Activated naive CD4-positive, alpha-beta T cell treated with anti-CD3 and anti-CD28 coated beads, Interleukin-2, amount 10 ng/mL, durations not matched to agents 7 days and 5 days (primary cell): Measurements from ENCODE around the gene XPO5.
"Not testable (repeated sequence)": the region's sequence is repeated elsewhere in the genome, so short reads cannot be mapped to it uniquely, and the experiment has no call there.

Experiments
- CTCF ChIA-PET: fragments of 350-600 bp; sonication (Branson Sonifier 250); formaldehyde crosslinking; loops from one replicate; lab custom pipeline; 2021; ENCODE audit warnings: antibody characterized with exemption; lab: Charles Lee
- DNase-seq: peaks from one replicate; pipeline ENCODE4 v3.0.0-alpha.2; 2020
- H3K27ac Mint-ChIP-seq: one replicate; pipeline ENCODE4 v1.8.0; 2021; ENCODE audit warnings: mild to moderate bottlenecking, moderate library complexity, mixed read lengths
- H3K27me3 Mint-ChIP-seq: one replicate; pipeline ENCODE4 v1.8.0; 2021; ENCODE audit warnings: mild to moderate bottlenecking, mixed read lengths
- H3K36me3 Mint-ChIP-seq: one replicate; pipeline ENCODE4 v1.8.0; 2021; ENCODE audit warnings: mixed read lengths
- H3K4me1 Mint-ChIP-seq: one replicate; pipeline ENCODE4 v1.8.0; 2021; ENCODE audit warnings: mixed read lengths
- H3K4me3 Mint-ChIP-seq: one replicate; pipeline ENCODE4 v1.8.0; 2021; ENCODE audit warnings: mild to moderate bottlenecking, moderate library complexity, mixed read lengths
- H3K9me3 Mint-ChIP-seq: one replicate; pipeline ENCODE4 v1.8.0; 2021; ENCODE audit warnings: mixed read lengths

XPO5 gene

DNA sequence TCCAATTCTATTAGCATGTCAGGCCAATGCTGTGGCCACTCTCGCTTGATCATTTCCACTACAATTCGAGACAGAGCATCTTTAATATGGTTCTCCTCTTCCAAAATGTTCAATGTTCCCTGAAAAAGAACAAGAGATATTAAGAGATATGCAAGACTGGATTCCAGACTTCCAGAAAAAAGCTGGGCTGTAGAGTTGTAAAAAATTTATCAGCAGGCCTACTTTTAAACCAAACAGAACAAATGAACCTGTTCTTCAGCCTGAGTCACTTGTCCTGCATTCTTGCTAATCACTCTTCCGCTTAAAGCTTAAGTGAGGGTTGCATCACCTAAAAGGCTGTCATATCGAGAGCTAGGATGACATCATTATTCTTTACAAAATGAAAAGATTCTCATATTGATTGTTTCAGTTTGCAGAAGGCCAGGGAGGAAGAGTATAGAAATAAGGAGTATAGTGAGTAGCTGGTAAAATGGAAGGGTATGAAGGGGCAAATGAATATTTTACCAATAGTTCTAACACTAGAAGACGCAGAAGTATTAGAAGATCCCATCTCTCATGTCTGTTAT, 4.9 kb downstream of the XPO5 start:
- H3K27me3 Mint-ChIP-seq, result no peaks in the 10 kb centered on the region
- no peak for DNase-seq
- peaks cover 27% of the 10 kb centered on the region for H3K4me1 Mint-ChIP-seq
- CTCF ChIA-PET, result no interaction called here
- no peak overlapping the region for H3K4me3 Mint-ChIP-seq
- peaks cover 40% of the 10 kb centered on the region for H3K36me3 Mint-ChIP-seq
- peak overlapping the region; percentile 78 for H3K27ac Mint-ChIP-seq
- H3K9me3 Mint-ChIP-seq, result no peaks in the 10 kb centered on the region

DNA sequence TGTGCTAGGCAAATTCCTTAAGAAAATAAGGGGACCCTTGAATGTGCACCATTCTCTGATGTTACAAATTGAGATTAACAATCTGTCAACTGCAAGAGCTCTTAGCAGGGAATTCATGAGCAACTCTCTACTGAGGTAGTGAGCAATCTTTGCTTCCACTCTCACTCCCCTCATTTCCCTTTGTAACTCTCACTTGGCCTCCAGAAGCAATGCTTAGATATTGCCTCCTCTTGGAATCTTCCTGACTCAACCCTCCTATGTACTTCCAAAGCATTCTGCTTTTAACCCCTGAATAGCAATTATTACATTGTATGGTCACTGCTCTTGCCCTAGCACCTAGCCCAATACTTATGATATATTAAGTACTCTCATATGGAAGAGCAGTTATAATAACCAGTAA, 16.5 kb downstream of the XPO5 start:
- CTCF ChIA-PET, result no interaction called here
- Mint-ChIP-seq H3K4me1 (no peaks in the 10 kb centered on the region), H3K27ac (no peak overlapping the region), H3K9me3 (no peaks in the 10 kb centered on the region), H3K36me3 (peaks cover 57% of the 10 kb centered on the region), H3K27me3 (no peaks in the 10 kb centered on the region), H3K4me3 (no peak overlapping the region)
- no peak for DNase-seq

DNA sequence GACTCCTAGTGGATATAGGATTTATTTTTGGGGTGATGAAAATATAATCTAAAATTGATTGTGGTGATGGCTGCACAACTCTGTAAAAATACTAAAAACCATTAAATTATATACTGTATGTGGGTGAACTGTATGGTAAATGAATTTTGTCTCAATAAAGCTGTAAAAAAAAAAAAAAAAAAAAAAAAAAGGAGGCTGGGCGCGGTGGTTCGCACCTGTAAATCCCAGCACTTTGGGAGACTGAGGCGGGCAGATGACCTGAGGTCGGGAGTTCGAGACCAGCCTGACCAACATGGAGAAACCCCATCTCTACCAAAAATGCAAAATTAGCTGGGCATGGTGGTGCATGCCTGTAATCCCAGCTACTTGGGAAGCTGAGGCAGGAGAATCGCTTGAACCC, 18.2 kb downstream of the XPO5 start:
- H3K27me3 Mint-ChIP-seq, H3K27ac Mint-ChIP-seq, H3K9me3 Mint-ChIP-seq, H3K4me3 Mint-ChIP-seq, DNase-seq, H3K4me1 Mint-ChIP-seq, CTCF ChIA-PET: not testable (repeated sequence)
- H3K36me3 Mint-ChIP-seq, result peaks cover 61% of the 10 kb centered on the region

GRCh38 chr6:43547222-43547621, 28.6 kb downstream of the XPO5 start:
- Mint-ChIP-seq H3K4me1 (no peaks in the 10 kb centered on the region), H3K27ac (no peak overlapping the region), H3K36me3 (peaks cover 51% of the 10 kb centered on the region), H3K4me3 (no peak overlapping the region), H3K9me3 (no peaks in the 10 kb centered on the region), H3K27me3 (no peaks in the 10 kb centered on the region)
- no peak for DNase-seq
- CTCF ChIA-PET, result interaction anchor here (0.9 to 1.1 kb wide), 2 partner anchors 39 to 67 kb away, joined by 3 read pairs; no protein-coding TSS in a partner anchor

DNA sequence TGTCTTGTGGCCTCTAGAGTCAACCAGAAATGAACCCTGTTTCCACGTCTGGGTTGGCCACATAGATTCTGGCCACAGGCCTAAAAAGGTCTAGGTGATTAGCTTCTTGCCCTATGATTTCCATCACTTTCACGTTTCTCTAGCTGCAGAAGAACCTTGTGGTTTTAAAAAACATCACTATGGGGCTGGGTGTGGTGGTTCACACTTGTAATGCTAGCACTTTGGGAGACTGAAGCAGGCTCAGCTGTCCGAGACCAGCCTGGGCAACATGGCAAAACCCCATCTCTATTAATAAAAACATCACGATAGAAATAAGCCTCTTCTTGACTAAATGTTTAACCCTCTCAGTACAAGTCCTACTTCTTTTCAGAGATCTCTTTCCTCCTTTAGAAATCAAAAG, 31.4 kb downstream of the XPO5 start:
- CTCF ChIA-PET, result interaction anchor here (2.2 kb wide), 1 partner anchor 11 kb away, joined by 6 read pairs; no protein-coding TSS in a partner anchor
- peaks cover 50% of the 10 kb centered on the region for H3K36me3 Mint-ChIP-seq
- H3K27ac Mint-ChIP-seq, result no peak overlapping the region
- no peaks in the 10 kb centered on the region for H3K4me1 Mint-ChIP-seq
- H3K4me3 Mint-ChIP-seq, result no peak overlapping the region
- no peak for DNase-seq
- no peaks in the 10 kb centered on the region for H3K27me3 Mint-ChIP-seq
- H3K9me3 Mint-ChIP-seq, result no peaks in the 10 kb centered on the region

- Mint-ChIP-seq H3K27me3 (no peaks in the 10 kb centered on the region), H3K4me3 (no peak overlapping the region), H3K36me3 (peaks cover 47% of the 10 kb centered on the region), H3K4me1 (no peaks in the 10 kb centered on the region), H3K27ac (no peak overlapping the region), H3K9me3 (no peaks in the 10 kb centered on the region)
- CTCF ChIA-PET, result interaction anchor here (0.6 kb wide), 1 partner anchor 63 kb away, joined by 3 read pairs; no protein-coding TSS in a partner anchor
- no peak for DNase-seq
Observed at GRCh38 chr6:43541774-43542471, 33.9 kb downstream of the XPO5 start.

DNA sequence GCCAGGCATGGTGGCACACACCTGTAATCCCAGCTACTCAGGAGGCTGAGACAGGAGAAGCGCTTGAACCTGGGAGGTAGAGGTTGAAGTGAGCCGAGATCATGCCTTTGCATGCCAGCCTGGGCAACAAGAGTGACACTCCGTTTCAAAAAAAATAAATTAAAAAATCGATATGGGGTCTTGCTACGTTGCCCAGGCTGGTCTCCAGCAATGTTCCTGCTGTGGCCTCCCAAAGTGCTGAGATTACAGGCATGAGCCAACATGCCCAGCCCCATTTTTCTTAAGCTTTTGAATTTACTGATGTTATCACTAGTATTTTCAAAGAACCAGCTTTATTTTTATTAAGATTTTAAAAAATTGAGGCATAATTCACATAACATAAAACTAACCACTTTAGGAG, 35.3 kb downstream of the XPO5 start:
- H3K27me3 Mint-ChIP-seq, result no peaks in the 10 kb centered on the region
- H3K9me3 Mint-ChIP-seq, result no peaks in the 10 kb centered on the region
- no peak overlapping the region for H3K4me3 Mint-ChIP-seq
- no peaks in the 10 kb centered on the region for H3K4me1 Mint-ChIP-seq
- DNase-seq, result no peak
- H3K36me3 Mint-ChIP-seq, result peaks cover 40% of the 10 kb centered on the region
- CTCF ChIA-PET, result no interaction called here
- H3K27ac Mint-ChIP-seq, result no peak overlapping the region

- H3K4me1 Mint-ChIP-seq, CTCF ChIA-PET, H3K9me3 Mint-ChIP-seq, H3K27me3 Mint-ChIP-seq, H3K27ac Mint-ChIP-seq, DNase-seq, H3K4me3 Mint-ChIP-seq: not testable (repeated sequence)
- peaks cover 36% of the 10 kb centered on the region for H3K36me3 Mint-ChIP-seq
Observed at GRCh38 chr6:43539409-43539808, 36.4 kb downstream of the XPO5 start.

GRCh38 chr6:43538986-43539385, 36.9 kb downstream of the XPO5 start:
- H3K27me3 Mint-ChIP-seq, H3K4me3 Mint-ChIP-seq: not testable (repeated sequence)
- H3K36me3 Mint-ChIP-seq, result peaks cover 34% of the 10 kb centered on the region

GRCh38 chr6:43532201-43532600, 43.6 kb downstream of the XPO5 start:
- CTCF ChIA-PET, result no interaction called here

More at GRCh38 chr6:43538986-43539385, 36.9 kb downstream of the XPO5 start:
- H3K27ac Mint-ChIP-seq, H3K4me1 Mint-ChIP-seq, DNase-seq, CTCF ChIA-PET, H3K9me3 Mint-ChIP-seq: not testable (repeated sequence)

DNA sequence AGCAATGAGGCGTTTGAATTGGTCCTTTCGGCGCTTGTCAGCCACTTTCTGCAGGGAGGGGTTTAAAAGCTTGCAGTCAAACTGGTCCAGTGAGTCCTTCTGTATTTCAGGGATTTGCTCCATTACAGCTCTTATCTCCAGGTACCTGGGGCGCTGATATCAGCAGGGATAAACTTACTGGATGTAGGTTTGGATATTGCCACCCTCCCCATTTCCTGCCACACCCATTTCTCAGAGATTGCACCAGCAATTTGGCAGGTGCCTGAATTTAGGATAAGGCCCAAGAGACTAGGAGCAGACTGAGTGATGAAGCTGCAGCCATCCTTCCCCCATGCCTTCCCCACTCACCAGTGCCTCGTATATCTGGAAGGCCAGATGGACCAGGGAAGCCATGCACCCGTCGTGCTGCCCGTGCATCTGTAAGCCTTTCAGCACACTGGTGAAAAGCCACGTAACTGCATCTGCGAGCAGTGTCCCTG, 51.3 kb downstream of the XPO5 start:
- DNase-seq, result no peak
- Mint-ChIP-seq H3K27me3 (no peaks in the 10 kb centered on the region), H3K4me3 (no peak overlapping the region), H3K4me1 (peaks cover 9% of the 10 kb centered on the region), H3K9me3 (no peaks in the 10 kb centered on the region), H3K36me3 (peaks cover 63% of the 10 kb centered on the region), H3K27ac (peak overlapping the region; percentile 8)
- CTCF ChIA-PET, result no interaction called here

More at GRCh38 chr6:43532201-43532600, 43.6 kb downstream of the XPO5 start:
- no peaks in the 10 kb centered on the region for H3K27me3 Mint-ChIP-seq
- no peak overlapping the region for H3K4me3 Mint-ChIP-seq
- H3K36me3 Mint-ChIP-seq, result peaks cover 40% of the 10 kb centered on the region
- no peaks in the 10 kb centered on the region for H3K4me1 Mint-ChIP-seq
- no peak overlapping the region for H3K27ac Mint-ChIP-seq
- H3K9me3 Mint-ChIP-seq, result no peaks in the 10 kb centered on the region
- no peak for DNase-seq

DNA sequence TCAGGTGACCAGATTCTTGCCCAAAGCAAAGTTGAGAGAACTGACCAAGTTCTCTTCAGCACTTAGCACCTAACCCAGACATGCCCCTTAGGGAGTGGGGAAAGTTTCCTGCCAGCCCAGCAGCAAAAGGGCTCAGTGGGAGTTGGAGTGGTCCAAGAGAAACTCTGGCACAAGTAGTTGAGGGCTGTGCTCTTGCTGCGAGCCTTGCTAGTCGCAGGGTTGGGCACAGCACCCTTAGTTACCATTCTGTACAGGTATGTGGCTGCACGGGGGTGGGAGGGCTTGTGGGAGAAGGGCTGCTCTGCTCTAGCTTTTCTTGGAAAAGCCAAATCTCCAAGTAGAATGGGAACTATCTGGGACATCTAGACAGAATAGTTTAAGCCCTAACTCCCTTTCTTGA, 52.6 kb downstream of the XPO5 start:
- peaks cover 9% of the 10 kb centered on the region for H3K4me1 Mint-ChIP-seq
- peaks cover 60% of the 10 kb centered on the region for H3K36me3 Mint-ChIP-seq
- H3K4me3 Mint-ChIP-seq, result no peak overlapping the region
- CTCF ChIA-PET, result no interaction called here
- peak overlapping the region; percentile 19 for H3K27ac Mint-ChIP-seq
- H3K9me3 Mint-ChIP-seq, result no peaks in the 10 kb centered on the region
- H3K27me3 Mint-ChIP-seq, result no peaks in the 10 kb centered on the region
- DNase-seq, result peak; percentile 11

GRCh38 chr6:43522547-43523261, 53.1 kb downstream of the XPO5 start:
- Mint-ChIP-seq H3K27me3 (no peaks in the 10 kb centered on the region), H3K36me3 (peaks cover 56% of the 10 kb centered on the region), H3K9me3 (no peaks in the 10 kb centered on the region), H3K4me1 (peaks cover 9% of the 10 kb centered on the region), H3K27ac (no peak overlapping the region), H3K4me3 (no peak overlapping the region)
- peak; percentile 1 for DNase-seq
- CTCF ChIA-PET, result no interaction called here

DNA sequence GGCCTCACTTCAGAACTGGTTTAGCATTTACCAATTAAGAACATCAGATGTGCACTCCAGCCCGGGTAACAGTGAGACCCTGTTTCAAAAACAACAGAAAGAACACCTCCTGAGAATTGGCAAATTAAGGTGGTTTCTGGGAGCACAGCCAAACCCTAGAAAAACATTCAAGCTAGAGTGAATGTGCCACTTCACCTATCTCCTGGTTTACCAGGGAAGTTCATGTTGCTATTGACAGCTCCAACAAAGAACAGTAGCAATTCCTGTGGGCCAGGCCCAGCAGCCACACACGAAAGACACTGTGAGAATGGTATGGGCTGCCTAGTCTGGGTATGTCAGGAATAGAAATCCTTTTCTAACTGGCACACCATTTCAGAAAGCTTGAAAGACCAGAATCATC, 54.0 kb downstream of the XPO5 start:
- H3K4me3 Mint-ChIP-seq, result no peak overlapping the region
- CTCF ChIA-PET, result no interaction called here
- DNase-seq, result no peak
- H3K36me3 Mint-ChIP-seq, result peaks cover 47% of the 10 kb centered on the region
- peaks cover 9% of the 10 kb centered on the region for H3K4me1 Mint-ChIP-seq
- no peaks in the 10 kb centered on the region for H3K9me3 Mint-ChIP-seq
- H3K27ac Mint-ChIP-seq, result no peak overlapping the region
- no peaks in the 10 kb centered on the region for H3K27me3 Mint-ChIP-seq
